NOMO-1 (cell line): ENCODE measurements around the gene ITGB2.
"Not testable (repeated sequence)": the region's sequence is repeated elsewhere in the genome, so short reads cannot be mapped to it uniquely, and the experiment has no call there.

ENCODE experiments used
- DNase-seq, 2 experiments: peaks; one replicate each; lab custom pipeline; 2025; ENCODE audit not compliant: unreplicated experiment in 2 of 2; lab: John Stamatoyannopoulos, UW

ITGB2 gene

DNA sequence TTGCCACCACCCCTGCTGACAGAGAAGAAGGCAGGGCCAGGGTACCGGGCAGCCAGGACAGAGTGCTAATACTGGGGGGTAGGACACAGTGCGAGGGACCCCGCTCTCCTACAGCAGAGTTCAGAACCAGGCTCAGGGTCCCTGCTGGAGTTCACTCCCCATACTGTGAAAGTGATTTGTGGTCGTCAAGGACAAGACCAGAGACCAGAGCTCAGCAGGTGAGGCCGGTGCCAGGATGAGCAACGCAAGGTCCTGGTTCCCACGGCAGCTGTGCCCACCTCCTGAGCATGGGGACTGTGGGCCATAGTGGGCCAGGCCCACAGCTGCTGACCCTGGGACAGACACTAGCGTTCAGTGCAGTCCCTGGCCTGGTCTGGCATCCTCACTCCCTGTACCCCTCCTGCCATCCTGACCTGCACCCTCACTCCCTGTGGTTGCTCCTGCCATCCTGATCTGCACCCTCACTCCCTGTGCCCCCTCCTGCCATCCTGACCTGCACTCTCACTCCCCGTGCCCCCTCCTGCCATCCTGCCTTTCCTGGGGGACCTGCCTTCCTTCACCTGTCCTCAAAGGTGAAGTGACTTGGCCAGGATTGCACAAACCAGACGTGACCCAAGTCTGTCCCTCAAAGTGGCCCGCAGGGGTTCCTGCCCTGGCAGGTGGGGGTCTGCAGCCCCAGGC is 33.4 kb downstream of the ITGB2 start:
- no peak for DNase-seq

DNA sequence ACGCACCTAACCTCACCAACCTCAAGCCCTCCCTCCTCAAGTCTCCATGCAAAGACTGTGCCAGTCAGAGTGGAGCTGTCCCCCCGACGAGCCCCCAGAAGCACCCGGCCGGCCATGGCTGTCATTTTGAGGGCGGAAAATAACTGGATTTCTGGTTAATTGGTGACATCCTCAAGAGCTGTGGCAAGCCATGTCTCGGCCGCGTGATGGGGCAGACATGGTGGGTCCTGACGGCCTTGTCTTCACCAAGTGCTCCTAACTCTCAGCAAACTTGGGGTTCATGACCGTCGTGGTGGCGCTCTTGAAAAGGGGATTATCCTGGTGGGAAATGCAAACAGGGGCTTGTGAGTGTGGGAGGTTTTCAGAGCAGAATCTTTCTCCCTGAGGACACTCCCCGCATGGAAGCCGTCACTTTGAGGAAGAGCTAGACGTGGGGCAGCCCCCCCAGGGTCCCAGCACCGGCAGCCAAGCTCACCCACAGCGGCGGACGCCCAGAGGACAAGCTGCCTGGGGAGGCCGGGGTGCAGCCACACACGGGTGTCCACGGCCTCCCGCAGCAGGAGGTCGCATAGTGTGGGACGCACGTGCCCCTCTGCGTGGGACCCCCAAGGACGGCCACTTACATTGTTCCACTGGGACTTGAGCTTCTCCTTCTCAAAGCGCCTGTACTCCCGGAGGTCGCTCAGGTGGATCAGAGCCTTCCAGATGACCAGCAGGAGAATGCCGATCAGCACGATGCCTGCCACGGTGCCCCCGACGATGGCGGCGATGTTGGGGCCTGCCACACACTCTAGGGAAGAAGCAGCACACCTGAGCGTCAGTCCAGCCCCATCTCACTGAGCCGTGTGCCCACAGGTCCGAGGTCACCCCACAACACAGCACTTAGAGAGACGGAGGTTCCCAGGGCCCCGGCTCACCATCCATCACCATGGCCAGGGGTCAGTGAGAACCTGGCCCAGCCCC is 34.3 kb downstream of the ITGB2 start:
- no peak for DNase-seq

DNA sequence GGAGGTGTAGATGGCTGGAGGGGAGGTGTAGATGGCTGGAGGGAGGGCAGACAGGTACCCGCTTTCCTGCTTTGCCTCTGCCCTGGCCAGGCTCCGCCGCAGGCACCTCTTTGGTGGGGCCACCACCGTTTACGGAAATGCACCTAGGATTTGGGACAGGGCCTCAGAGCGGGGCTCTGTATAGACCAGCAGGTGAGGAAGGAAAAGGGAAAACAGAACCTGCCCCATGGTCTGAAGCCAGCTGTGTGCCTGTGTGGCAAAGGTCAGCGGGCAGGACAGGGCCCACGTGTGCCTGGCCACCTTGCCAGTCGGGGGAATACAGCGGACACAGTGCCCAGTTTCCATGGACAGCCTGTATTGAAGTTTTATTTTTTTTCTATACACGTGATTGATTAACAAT is 35.1 kb downstream of the ITGB2 start:
- DNase-seq, result no peak

DNA sequence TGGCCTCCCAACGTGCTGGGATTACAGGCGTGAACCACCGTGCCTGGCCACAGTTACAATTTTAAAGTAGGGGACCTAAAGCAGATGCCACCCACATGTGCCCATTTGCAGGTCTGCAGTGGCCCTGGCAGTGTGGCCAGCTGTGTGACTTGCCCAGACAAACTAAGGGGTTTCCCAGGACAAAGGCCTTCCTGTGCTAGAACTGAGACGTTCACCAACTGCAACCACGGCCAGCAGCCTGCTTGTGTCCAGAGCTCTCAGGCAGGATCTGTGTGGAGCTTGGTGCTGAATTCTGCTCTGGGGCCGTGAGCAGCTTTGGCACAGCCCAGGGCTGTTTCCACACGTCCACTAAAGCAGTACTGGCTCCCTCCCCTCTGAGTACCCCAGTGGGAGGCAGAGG is 36.6 kb downstream of the ITGB2 start:
- no peak for DNase-seq

DNA sequence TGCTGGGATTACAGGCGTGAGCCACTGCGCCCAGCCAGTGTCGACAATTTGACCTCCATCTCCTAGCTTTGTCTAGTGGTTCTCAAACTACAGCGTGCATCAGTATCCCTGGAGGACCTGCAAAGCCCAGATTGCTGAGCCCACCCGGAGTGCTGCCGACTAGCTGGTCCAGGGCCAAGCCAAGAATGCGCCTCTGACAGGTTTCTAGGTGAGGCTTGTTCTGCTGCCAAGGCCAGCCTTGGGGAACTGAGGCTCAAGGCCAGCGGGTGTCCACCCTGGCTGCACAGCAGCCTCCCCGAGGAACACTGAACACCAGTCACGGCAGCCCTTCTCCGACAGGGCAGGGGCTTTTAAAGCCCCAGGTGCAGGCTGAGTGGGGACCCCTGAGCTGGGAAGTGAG is 37.4 kb downstream of the ITGB2 start:
- DNase-seq, result no peak

DNA sequence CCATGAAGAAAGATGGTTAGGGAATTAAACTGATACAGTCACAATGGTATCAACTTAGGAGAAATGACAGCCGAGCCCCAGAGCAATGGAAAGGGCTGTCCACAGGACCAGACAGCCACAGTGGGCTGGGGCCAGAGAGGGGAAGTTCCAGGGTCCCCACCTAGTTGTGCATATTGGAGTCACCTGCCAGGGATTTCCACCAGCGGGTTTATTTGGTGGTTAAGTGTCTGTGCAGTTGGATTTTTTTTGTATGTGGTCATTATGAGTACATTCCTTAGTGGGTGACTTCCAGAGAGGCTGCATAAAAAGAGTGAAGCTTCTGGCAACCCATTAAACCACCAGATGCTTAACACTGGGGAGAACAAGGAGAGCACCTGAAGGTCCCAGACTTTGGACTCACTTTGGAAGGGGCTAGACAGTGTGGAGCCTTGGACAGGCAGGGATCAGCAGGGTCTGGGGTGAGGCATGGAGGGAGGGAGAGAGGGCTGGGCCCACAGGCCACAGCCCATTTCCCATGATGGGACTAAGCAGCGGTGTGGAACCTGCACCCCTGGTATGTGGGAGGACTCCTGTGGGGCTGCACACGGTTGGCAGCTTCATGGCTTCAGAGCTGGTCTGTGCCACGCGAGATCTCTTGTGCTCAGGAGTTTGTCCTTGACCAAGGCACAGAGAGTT is 39.4 kb downstream of the ITGB2 start:
- DNase-seq, result peak in 1 of 2 experiments; percentile 56

DNA sequence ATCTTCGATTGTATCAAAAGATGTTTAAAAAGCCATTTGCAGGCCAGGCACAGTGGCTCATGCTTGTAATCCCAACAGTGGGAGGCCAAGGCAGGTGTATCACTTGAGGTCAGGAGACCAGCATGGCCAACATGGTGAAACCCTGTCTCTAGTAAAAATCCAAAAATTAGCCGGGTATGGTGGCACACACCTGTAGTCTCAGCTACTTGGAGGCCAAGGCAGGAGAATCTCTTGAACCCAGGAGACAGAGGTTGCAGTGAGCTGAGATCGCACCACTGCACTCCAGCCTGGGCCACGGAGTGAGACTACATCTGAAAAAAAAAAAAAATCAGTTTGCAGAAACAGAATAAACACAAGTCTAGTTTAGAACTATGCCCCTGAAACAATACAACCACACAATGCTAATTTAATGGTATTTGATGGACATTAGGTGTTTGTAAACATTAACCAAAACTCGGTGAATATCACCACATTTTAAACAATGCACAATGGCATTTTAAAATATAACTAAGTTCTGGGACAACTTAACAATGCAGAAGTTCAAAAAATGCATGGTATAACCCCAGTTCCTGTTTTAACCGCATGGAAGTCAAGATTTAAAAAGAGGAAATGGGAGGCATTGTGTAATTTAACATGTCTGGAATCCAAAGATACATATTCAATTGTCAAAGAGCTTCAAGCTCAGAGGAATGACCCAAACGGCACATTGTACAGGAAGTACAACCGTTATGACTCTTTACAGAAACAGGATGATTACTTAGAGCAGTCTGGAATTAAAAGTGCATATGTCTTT is 40.1 kb downstream of the ITGB2 start:
- peak; percentile 72 to 99 for DNase-seq

DNA sequence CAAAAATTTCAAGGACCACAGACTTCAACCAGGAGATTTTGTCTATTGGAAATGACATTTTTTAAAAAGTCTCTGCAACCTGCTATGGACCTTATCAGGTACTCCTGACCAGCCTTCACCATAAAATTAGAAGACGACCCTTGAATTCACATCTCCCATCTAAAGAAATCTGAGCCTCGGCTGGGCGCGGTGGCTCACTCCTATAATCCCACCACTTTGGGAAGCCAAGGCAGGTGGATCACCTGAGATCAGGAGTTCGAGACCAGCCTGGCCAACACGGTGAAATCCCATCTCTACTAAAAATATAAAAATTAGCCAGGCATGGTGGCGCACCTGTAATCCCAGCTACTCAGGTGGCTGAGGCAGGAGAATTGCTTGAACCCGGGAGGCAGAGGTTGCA is 41.5 kb downstream of the ITGB2 start:
- DNase-seq, result not testable (repeated sequence)

DNA sequence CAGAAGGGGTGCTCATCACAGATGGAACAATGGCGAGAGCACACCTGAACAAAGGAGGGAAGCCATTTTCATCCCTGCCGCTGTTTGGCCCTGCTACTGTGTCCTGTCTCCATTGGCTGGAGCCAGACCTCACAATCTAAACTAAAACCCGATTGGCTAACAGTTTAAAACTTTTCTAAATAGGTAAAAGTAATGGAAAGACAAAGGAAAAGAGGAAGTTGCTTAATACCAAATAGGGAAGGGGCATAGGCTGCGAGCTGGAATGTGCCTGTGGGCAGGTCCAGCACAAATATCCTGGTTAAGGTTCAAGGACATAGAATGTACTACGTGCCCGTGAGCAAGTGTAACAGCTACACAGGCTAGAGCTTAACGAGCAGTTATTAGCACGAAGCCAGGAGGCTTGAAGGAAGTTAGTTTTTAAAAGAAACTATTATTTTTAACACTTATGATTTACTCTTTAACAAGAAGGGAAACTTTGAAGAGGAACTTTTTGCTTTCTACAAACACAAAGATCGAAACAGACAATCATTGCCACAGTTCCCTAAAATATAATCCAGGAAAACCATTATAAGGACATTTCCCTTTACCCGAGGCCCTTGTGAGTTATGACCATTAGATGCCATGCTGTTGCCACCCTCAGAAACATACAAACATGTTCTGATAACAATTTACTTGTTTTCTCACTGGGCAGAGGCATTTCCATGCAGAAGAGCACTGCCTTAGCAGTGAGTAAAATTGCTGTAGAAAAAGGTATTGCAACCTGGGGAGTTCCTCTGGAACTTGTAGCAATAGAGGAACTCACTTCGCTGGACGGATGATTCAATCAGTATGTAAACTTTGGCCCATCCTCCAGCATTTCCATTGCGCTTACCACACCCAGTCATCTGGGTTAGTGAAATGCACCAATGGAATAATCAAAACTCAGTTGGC is 42.4 kb downstream of the ITGB2 start:
- peak; percentile 74 to 94 for DNase-seq

DNA sequence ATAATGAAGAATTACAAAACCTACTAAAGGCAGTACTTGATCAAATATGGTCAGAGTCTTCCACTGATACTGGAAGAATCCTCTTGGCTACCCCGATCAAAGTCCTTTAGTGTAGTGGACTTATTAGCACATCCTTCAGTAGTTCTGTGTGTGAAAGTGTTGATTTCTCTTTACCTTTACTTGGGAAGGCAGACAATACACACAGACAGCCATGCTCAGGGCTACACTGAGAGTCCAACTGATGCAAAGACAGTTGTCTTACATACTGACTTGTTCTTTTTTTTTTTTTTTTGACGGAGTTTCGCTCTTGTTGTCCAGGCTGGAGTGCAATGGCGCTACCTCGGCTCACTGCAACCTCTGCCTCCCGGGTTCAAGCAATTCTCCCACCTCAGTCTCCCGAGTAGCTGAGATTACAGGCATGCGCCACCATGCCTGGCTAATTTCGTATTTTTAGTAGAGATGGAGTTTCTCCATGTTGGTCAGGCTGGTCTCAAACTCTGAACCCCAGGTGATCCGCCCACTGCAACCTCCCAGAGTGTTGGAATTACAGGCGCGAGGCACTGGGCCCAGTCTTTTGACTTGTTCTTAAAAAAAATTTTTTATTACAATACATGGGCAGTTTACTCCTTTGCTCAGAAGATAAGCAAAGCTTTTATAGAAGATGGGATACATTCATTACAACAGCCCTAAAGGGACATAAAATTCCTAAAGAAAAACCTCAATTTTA is 43.7 kb downstream of the ITGB2 start:
- DNase-seq, result no peak

DNA sequence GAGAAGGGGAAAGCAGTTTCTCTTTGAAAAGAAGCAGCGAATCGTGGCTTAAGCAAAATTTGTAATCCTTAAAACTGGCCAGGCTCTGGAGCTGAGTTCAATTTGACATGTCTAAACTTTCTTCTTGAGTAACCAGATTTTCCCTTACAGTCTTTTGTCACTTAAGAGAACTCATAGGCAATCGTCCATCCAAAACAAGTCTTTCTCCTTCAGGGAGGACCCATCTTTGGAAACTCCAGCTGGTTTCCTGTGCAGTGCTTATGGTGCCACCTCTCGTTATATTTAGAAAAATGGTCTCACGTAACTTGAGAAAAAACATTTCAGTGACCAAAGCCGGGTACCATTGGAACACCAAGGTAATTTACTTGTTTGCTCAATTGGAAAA is 45.4 kb downstream of the ITGB2 start:
- peak in 1 of 2 experiments; percentile 51 for DNase-seq

DNA sequence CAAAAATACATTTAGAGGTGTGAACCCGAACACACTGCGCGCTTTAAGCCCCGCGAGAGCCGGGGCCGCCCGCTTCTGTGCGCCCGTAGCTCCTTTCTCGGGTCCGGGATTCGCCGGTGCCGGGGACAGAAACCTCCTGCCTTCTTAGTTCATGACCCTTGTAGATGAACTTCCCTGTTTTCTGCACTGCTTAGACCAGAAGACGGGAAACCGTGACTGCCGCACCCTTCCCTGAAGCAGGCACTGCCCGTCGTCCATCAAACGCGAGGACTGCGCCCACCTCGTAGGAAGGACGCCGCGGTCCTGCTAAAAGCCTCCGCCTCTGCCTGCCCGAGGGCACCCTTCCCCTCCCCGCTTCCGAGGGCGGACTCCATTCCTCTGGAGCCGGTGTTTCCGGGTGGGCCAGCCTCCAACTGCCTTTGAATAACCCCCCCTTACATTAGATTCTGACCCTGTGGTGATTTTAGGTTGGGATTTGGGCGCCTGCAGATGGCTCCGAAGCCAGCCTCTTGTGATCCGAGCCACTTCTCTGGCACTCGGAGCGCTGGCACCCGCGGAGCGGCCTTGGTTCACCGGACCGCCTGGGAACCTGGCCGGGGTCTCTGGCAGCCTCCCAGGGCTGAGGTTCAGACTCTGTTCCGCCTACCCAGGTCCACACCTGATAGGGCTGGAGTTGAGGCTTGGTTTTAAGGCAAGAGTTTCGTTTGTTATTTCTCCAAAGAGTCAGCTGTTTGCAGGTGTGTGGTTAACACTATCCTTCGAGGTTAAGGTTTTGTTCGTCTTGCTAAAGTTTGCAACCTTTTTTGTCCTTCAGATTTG is 46.0 kb downstream of the ITGB2 start:
- DNase-seq, result peak; percentile 26 to 72

DNA sequence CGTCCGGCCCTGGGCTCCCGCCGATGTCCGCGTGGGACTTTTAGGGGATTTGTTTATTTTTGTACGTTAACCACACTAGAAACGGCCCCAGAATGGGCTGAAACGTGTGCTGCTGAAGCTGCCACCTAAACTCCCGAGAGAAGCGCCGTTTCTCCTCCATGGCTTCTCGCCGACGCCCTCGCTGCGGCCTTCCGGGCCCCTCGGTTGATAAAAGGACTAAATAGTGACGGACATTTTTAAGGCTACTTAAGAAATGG is 46.5 kb downstream of the ITGB2 start:
- DNase-seq, result no peak

DNA sequence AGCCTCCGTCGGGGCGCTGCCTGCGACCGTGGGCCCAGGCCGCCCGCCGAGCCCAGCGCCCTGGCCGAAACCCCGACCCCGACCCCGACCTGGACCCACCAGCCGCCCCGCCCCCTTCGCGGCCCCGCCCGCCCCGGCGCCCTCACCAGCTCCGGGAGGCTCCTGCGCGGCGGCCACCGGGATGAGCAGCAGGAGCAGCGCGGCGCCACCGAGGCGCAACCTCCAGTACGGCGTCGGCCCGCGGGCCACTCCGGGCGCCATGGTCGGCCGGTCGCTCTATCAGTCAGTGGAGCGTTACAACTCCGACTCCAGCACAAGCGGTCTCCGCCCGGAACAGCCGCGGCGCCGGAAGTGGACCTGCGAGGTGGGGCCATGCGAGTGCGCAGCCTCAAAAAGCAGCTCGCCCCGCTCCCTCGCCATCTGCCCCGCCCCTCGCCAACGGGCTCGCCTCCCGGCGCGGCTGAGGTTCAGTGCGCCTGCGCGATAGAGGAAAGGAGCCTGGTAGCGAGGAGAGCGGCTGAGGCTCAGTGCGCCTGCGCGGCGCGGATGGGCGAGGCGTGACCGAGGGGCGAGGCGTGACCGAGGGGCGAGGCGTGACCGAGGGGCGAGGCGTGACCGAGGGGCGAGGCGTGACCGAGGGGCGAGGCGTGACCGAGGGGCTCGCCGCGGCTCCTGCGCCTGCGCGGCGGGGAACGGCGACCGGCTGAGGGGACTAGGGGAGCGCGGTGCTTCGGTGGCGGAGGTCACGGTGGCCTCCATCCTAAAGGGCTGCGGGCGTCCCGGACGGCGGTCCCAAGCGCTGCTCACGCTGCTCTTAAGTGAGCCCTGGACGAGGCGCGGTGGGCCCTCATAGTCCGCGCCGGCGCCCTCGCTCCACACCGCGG is 47.1 kb downstream of the ITGB2 start, which contains the start of gene PTTG1IP:
Gene PTTG1IP, minus strand, starts transcription at position 335 of the 884 bp plus-strand sequence. Its CDS starts 74 bp downstream, at position 261.
- peak; percentile 96 to 97 for DNase-seq

DNA sequence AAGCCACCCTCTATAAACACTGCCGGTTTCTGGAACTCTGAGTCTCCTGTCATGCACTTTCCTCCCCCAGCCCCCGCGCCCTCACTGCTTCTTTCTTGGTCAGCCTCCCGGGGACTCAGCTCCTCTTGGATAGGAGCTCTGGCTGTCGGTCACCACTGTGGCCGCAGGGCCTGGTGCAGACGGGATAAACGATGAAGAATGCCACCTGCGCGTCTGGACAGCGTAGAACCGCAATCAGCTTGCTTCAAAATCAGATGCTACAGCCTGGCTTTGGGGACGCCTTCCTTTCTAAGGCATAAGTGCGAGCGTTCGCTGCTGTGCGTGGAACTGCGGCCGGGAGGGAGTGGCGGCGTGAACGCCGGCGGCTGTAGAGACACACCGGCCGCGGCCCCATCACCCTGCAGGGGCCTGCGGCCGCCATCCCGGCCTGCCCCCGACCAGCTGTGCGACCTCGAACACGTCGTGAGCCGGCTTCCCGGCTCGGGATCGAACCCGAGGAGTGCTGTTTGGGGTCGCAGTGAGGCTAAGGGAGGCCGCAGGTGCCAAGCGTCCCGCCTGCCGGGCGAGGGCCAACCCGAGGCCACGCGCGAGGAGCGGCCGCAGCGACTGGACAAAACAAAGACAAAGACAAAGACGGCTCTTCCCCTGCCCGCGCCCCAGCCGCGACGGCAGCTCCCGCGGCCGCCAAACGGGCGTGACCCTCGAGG is 47.9 kb downstream of the ITGB2 start:
- DNase-seq, result no peak

DNA sequence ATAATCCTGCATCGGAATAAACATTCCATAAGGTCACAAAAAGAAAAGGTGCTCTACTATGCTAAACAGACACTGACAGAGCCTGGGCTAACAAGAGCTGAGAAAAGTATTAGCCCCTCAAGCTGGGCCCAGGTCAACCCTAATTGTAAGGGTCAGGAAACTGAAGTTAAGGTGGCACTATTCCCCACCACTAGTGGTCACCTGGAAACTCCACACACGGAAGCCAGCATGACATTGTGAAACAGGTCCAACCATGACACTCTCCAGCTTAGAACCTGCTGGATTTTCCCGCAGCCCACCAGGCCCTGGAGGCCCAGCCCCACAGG is 48.4 kb downstream of the ITGB2 start:
- no peak for DNase-seq
